ENCODE measurements around the gene NAPG. TPM values are rescaled to one million over a fixed set of nuclear protein-coding genes. Genes with fewer than 3 reads are reported as not detected.
A peak's percentile ranks its signal among the peaks of the same experiment; 100 is the strongest.

NAPG gene
- total RNA-seq, 1 donor from 2014 or later: 27.3 TPM

DNA sequence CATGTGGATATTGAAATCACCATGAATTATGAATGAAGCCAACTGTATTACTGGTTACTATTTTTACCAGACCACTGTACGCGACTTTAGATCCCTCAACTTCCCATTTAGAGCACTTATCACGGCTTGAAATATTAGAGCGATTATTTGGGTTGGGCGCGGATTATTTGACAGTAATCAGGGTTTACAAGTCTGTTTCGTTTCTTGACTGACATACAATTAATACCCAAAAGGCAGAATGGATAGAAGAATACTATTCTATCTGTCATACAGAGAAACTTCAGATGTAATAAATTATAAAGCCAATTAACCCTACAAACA is 496 bp upstream of the NAPG start:
- no peak for DNase-seq (ENCODE audit: low spot score, unreplicated experiment)
- Mint-ChIP-seq H3K27me3 (peaks cover 10% of the 10 kb centered on the region), H3K9me3 (ENCODE audit: low read depth) (no peaks in the 10 kb centered on the region), H3K4me3 (ENCODE audit: low read depth) (peak overlapping the region; percentile 96), H3K4me1 (ENCODE audit: low read depth) (peaks cover 17% of the 10 kb centered on the region), H3K27ac (no peak overlapping the region), H3K36me3 (ENCODE audit: insufficient read depth) (no peaks in the 10 kb centered on the region)
- TF ChIP-seq, protein P1, sequence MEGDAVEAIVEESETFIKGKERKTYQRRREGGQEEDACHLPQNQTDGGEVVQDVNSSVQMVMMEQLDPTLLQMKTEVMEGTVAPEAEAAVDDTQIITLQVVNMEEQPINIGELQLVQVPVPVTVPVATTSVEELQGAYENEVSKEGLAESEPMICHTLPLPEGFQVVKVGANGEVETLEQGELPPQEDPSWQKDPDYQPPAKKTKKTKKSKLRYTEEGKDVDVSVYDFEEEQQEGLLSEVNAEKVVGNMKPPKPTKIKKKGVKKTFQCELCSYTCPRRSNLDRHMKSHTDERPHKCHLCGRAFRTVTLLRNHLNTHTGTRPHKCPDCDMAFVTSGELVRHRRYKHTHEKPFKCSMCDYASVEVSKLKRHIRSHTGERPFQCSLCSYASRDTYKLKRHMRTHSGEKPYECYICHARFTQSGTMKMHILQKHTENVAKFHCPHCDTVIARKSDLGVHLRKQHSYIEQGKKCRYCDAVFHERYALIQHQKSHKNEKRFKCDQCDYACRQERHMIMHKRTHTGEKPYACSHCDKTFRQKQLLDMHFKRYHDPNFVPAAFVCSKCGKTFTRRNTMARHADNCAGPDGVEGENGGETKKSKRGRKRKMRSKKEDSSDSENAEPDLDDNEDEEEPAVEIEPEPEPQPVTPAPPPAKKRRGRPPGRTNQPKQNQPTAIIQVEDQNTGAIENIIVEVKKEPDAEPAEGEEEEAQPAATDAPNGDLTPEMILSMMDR (IDR thresholded peaks at IDR 0.05; ENCODE audit: unreplicated experiment): no peak

DNA sequence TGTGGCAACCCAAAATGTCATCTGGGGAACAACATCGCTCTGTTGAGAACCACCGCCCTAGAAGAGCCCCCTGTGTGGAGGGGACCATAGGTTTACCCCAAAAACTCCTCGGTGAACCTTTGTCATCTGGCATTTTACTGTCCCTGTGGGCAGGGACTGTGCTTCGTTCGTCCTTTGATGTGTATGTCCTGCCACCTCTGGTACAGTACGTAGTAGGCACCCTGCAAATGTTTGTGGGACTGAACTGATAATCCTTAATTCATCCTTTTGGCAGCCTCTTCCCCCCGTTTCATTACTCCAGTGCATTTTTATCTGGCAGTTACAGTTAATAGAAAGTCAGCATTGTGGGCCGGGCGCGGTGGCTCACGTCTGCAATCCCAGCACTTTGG is 728 bp downstream of the NAPG start:
- TF ChIP-seq, protein P1 (IDR thresholded peaks at IDR 0.05; ENCODE audit: unreplicated experiment): no peak
- Mint-ChIP-seq H3K36me3 (ENCODE audit: insufficient read depth) (no peaks in the 10 kb centered on the region), H3K27me3 (peaks cover 9% of the 10 kb centered on the region), H3K9me3 (ENCODE audit: low read depth) (no peaks in the 10 kb centered on the region), H3K27ac (peak overlapping the region; percentile 91), H3K4me1 (ENCODE audit: low read depth) (peaks cover 17% of the 10 kb centered on the region), H3K4me3 (ENCODE audit: low read depth) (peak overlapping the region; percentile 96)
- DNase-seq (ENCODE audit: low spot score, unreplicated experiment): no peak

DNA sequence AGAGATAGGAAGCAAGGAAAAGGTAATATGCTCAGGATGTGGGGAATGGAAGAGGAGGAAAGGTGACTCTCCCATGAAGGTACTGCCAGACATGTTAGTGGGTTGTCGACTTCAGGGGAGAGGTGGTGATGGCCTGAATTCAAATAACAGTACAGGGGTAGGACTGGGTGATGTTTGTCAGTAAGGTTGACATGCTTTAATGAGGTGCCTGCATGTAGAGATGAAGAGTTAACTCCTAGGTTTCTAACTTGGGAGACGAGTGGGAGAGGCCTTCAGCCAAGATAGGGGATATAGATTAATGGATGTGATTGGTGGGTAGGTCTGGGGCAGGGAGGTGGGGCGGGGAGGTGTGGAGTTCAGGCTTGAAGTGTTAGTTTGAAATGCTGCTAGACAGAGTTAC is 2.6 kb downstream of the NAPG start:
- H3K9me3 Mint-ChIP-seq (ENCODE audit: low read depth): no peaks in the 10 kb centered on the region
- H3K4me3 Mint-ChIP-seq (ENCODE audit: low read depth): peak overlapping the region; percentile 39
- no peak for DNase-seq (ENCODE audit: low spot score, unreplicated experiment)
- H3K27me3 Mint-ChIP-seq: no peaks in the 10 kb centered on the region
- peak overlapping the region; percentile 22 for H3K27ac Mint-ChIP-seq
- TF ChIP-seq, protein P1 (IDR thresholded peaks at IDR 0.05; ENCODE audit: unreplicated experiment): no peak
- H3K36me3 Mint-ChIP-seq (ENCODE audit: insufficient read depth): peaks cover 3% of the 10 kb centered on the region
- H3K4me1 Mint-ChIP-seq (ENCODE audit: low read depth): peaks cover 20% of the 10 kb centered on the region

DNA sequence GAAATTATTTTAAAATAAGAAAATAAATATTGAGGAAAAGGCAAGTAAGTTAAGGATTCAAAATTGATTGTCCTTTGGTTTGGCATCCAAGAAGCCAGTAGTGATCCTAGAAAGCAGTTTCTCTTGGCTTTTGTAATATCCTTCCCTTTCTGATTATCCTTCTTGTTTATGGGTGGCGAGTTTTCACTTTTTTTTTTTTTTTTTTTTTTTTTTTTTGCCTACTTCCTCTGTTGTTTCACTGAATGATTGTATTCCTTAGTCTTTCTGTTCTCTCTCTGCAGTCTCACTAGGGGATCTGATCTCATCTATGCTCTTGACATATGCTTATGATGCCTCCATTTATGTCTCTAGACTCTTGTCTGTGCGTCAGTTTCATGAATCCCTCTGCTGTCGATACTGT is 4.2 kb downstream of the NAPG start:
- H3K4me1 Mint-ChIP-seq (ENCODE audit: low read depth): peaks cover 20% of the 10 kb centered on the region
- no peak for DNase-seq (ENCODE audit: low spot score, unreplicated experiment)
- peaks cover 4% of the 10 kb centered on the region for H3K36me3 Mint-ChIP-seq (ENCODE audit: insufficient read depth)
- TF ChIP-seq, protein P1 (IDR thresholded peaks at IDR 0.05; ENCODE audit: unreplicated experiment): no peak
- H3K9me3 Mint-ChIP-seq (ENCODE audit: low read depth): no peaks in the 10 kb centered on the region
- no peak overlapping the region for H3K27ac Mint-ChIP-seq
- no peak overlapping the region for H3K4me3 Mint-ChIP-seq (ENCODE audit: low read depth)
- H3K27me3 Mint-ChIP-seq: no peaks in the 10 kb centered on the region

DNA sequence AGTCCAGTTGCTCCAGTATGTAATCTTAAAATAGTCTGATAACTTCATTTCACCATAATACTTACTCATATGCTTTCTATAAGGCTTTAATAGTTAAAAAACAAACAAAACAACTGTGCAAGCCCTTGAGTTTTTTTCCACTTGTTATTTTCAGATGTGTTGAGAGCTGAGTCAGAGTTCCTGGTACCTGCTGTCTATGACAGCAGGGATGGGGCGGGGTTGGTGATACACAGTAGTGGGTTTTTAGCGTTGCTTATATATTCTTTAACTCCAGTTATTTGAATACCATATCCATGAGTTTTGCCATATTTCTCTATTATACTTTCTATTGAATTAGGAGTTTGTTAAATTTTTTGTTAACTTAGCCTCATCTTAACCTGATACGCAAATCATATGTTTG is 5.0 kb downstream of the NAPG start:
- peaks cover 20% of the 10 kb centered on the region for H3K4me1 Mint-ChIP-seq (ENCODE audit: low read depth)
- no peak overlapping the region for H3K27ac Mint-ChIP-seq
- no peaks in the 10 kb centered on the region for H3K27me3 Mint-ChIP-seq
- no peaks in the 10 kb centered on the region for H3K9me3 Mint-ChIP-seq (ENCODE audit: low read depth)
- DNase-seq (ENCODE audit: low spot score, unreplicated experiment): no peak
- H3K4me3 Mint-ChIP-seq (ENCODE audit: low read depth): no peak overlapping the region
- TF ChIP-seq, protein P1 (IDR thresholded peaks at IDR 0.05; ENCODE audit: unreplicated experiment): no peak
- peaks cover 4% of the 10 kb centered on the region for H3K36me3 Mint-ChIP-seq (ENCODE audit: insufficient read depth)
